ENCODE measurements around the gene RGS3. TPM values are rescaled to one million over a fixed set of nuclear protein-coding genes. Genes with fewer than 3 reads are reported as not detected.

Gene RGS3
- total RNA-seq, 1 experiment from 2014 or later = 144 TPM

DNA sequence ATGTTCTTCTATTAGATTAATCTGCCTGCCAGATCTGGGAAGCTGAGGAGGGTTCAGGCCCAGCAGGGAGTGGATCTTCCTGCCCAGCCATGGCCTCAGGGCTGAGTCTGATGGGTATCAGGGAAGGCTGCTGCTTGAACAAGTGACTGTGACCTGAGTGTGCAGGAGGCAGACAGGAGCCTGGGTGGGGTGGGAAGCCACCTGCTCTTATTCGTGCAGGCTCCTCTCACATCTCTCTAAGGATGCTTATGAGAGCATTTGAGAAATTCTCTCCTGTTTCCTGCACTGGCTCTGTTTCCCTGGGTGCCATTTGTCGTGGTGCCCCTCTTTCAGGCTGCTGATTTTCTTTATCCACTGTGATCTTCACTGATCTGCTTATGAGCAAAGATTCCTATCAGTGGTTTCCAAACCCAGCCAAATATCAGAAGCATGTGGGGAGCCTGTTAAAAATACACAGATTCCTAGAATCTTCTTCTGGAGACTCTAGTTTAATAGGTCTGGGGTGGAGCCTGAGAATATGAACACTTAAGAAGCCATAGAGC lies 2.1 kb downstream of the RGS3 start:
- no peak for DNase-seq (ENCODE audit: low read depth)

DNA sequence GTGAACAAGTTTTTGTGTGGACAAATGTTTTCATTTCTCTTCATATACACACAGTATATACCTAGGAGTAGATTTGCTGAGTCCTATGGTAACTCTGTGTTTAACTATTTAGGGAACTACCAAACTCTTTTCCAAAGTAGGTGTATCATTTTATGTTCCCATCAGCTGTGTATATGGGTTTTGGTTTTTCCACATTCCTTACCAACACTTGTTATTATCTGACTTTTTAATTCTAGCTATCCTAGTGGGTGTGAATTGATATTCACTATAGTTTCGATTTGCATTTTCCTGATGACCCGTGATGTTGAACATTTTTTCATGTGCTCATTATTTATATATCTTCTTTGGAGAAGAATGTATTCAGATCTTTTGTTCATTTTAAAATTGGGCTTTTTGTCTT lies 3.7 kb downstream of the RGS3 start:
- no peak for DNase-seq (ENCODE audit: low read depth)

- DNase-seq (ENCODE audit: low read depth) = peak; percentile 86
Measured at GRCh38 chr9:113468716-113469448, 5.4 kb downstream of the RGS3 start.

DNA sequence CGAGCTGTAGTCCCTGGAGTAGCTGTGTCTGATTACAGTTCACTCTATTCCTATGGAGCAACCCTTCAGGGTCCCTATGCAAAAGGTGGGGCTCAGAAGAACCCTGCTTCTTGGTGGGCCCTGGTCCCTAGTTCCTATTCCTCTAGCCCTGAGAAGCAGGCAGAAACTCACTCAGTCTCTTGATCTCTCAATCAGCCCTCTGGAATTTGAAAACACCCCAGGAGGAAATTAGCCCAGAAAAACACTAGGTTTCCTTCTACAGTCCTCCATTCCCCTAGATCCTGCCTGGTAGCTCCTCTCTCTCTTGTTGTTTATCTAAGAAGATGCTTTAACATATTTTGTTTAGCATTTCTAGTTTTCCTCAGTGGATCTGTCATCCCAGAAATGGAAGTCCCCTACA lies 7.6 kb downstream of the RGS3 start:
- DNase-seq (ENCODE audit: low read depth) = no peak

GRCh38 chr9:113471566-113471965 lies 8.0 kb downstream of the RGS3 start:
- no peak for DNase-seq (ENCODE audit: low read depth)

DNA sequence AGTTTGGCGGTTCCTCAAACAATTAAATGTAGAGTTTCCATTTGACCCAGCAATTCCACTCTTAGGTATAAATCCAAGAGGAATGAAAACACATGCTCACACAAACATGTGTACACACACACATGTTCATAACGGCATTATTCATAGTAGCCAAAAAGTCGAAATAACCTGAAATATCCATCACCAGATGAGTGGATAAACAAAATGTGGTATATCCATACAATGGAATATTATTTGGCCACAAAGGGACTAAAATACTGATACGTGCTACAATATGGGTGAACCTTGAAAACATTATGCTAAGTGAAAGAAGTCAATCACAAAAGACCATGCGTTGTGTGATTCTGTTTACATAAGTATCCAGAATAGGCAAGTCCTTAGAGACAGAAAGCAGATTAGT lies 8.7 kb downstream of the RGS3 start:
- DNase-seq (ENCODE audit: low read depth) = no peak

DNA sequence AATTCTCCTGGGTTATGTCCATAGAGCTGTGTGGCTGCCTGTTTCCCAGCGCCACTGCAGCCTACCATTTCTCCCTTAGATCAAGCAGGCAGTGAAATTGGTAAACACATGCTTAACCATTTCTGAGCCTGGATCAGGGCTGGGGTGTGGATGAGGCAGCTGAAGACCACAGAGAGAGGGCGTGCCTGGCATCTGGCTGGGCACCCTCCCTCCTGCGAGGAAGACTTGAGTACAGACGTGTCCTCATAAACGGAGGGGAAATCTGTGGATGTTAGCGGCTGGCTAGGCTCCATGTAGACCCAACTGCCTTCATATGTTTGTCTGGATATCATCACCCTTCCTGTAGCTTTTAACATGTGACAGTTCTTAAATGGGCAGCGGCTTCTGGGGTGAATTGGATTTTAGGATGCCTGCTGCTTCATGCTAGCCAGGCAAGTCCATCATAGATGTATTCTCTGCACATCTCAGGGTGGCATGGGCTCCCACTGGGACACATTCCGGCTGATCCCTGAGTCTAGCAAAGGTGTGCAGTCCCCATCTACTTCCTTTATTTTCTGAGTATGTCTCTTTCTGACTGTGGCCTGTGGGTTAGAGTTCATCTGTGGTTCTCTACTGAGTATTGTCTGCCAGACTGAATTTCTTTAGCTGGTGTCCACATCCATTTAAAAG lies 11.0 kb downstream of the RGS3 start:
- DNase-seq (ENCODE audit: low read depth) = no peak

- DNase-seq (ENCODE audit: low read depth) = no peak
Measured at GRCh38 chr9:113475031-113475430, 11.5 kb downstream of the RGS3 start.

DNA sequence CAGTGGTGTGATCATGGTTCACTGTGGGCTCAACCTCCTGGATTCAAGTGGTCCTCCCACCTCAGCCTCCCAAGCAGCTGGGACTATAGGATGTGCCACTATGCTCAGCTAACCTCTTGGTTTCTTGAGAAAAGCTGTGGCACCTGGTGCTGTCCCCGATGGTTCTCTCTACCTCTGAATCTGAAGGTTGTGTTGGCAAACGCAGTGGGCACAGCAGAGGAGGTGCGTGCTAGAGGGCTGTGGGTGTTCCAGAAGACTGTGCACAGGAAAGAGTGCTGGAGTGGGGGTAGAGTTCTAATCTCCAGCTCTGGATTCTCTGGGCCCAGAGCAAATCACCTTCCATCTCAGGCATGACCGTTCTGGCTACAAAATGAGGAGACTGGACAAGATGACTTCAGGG lies 12.5 kb downstream of the RGS3 start:
- DNase-seq (ENCODE audit: low read depth) = no peak

- DNase-seq (ENCODE audit: low read depth) = no peak
Measured at GRCh38 chr9:113476511-113476916, 13.0 kb downstream of the RGS3 start.

GRCh38 chr9:113477058-113477457 lies 13.5 kb downstream of the RGS3 start:
- no peak for DNase-seq (ENCODE audit: low read depth)

DNA sequence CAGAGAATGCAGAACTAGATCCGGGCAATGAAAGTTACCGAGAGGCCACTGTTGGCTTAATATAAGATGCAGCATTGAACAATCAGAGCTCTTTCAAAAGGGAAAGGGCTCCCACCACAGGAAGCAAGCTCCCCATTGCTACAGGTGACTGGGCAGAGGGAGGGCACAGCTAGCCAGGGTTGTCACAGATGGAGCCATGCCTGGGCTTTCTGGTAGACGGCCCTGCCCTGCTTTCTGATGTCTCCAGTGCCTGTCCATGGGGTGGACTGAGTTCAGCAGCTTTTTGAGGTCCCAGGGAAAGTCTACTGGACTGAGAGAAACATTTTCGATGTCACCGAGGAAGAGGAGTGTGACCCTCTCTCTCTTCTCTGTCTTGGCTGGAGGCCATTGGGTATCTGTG lies 14.1 kb downstream of the RGS3 start:
- DNase-seq (ENCODE audit: low read depth) = no peak

GRCh38 chr9:113479174-113479621 lies 15.7 kb downstream of the RGS3 start:
- DNase-seq (ENCODE audit: low read depth) = no peak

DNA sequence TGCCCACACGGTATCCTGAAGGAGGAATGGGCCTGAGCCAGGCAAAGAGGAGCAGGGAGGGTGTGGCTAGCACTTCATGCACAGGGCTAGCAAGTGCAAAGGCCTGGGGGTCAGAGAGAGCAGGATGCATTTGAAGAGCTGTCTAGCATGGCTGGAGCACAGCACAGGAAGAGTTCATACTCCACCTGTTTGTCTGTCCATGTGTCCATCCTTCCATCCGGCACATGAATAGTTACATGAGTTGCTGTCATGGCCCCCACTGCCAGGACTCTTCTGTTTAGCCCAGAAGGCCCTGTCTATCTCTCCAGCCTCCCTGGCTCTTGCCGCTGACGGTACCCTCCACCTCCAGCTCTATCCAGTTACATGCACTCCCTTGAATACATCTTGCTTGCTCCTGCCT lies 17.1 kb downstream of the RGS3 start:
- DNase-seq (ENCODE audit: low read depth) = no peak

DNA sequence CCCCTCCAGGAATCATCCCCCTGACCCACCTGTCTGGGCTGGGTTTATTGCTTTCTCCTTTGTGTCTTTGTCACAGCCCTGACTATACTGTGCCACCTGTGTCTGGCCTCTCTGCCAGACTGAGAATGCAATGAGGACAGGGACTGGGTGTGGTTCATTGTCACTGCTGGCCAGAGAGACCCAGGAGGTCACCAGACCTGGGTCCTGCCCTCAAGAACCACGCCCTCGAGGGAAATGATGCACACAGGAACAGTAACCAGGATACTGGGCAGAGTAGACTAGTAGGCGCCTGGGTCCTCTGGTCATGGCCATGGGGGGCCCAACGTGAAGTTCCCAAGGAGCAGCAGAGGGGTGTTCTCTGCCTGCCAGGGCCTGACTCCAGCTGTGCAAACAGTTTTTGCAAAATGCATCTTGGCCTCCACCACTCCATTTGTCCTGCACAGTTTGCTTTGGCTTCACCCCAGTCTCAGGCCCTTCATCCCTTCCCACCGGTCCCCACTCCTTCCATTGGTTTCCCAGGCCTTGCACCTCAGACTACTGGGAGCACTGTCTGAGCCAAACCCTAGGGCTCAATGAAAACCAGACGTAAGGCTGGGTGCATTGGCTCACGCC lies 17.8 kb downstream of the RGS3 start:
- DNase-seq (ENCODE audit: low read depth) = no peak

- no peak for DNase-seq (ENCODE audit: low read depth)
Measured at GRCh38 chr9:113482341-113482740, 18.8 kb downstream of the RGS3 start.

DNA sequence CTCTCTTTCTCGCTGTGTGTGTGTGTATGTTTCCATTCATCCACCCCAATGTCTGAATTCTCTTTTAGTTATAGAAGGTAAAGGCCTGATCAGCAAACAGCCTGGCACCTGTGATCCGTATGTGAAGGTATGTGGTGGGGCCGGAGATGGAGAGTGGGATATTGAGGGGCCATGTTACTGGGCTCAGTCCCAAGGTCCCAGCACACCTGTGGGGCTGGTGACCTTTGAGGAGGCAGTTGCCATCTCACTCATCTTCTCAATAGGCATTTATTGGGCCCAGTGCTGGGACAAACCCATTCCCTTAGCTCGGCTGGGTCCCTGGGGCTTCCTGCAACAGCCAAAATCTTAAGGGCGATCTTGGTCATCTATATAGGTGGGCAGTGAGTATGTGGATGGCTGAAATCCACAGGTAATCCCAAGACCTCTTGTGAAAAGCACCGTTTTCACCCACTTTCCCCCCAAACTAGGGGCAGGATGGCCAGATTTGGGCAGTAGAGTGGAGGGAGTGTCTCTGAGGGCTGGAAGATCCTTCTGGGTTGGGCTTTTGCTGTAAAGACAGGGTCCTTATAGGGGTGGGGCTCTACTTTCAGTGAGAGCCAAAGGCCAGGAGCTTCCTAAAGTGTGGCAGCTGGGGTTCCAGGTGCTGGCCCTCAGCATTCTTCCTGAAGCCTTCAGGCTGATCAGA lies 19.6 kb downstream of the RGS3 start:
- DNase-seq (ENCODE audit: low read depth) = no peak

DNA sequence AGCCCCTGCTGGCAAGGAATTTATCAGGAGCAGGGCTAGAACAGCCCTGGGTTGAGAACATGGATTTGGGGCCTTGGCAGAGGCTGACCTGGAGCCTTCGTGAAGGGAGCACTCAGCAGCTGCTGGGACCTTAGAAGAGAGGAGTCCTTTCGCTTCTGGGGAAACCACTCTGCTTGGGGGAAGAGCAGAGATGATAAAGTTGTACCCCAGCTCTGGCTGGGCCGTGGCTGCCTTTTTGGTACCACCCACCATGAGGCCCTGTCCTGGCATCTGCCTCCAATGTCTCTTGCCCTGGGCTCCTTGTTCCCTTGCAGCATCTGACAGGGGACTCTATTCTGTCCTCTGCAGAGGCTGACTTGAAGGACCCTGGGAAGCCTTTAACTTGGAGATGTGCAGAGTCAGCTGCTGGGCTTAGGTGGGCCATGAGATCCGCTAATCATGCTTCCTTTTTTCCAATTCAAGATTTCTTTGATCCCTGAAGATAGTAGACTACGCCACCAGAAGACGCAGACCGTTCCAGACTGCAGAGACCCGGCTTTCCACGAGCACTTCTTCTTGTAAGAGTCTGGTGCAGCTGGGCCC lies 20.2 kb downstream of the RGS3 start:
- no peak for DNase-seq (ENCODE audit: low read depth)

- DNase-seq (ENCODE audit: low read depth) = no peak
Measured at GRCh38 chr9:113484258-113484730, 20.8 kb downstream of the RGS3 start.

DNA sequence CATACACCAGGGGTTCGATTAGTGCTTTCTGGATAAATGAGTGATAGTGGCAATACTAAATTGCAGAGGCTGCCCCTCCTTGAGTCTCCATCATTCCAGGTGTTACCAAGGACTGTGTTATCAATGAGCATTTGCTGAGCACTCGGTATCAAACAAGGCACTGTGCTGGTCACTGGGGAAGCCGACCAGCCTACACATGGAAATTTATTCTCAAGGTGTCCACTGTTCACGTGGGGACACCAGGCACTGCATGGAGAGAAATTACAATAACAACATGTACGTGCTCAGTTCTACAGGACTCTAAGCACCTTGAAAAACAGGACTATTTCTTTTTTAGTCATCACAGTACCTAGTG lies 22.2 kb downstream of the RGS3 start:
- no peak for DNase-seq (ENCODE audit: low read depth)

GRCh38 chr9:113486327-113486726 lies 22.8 kb downstream of the RGS3 start:
- no peak for DNase-seq (ENCODE audit: low read depth)

DNA sequence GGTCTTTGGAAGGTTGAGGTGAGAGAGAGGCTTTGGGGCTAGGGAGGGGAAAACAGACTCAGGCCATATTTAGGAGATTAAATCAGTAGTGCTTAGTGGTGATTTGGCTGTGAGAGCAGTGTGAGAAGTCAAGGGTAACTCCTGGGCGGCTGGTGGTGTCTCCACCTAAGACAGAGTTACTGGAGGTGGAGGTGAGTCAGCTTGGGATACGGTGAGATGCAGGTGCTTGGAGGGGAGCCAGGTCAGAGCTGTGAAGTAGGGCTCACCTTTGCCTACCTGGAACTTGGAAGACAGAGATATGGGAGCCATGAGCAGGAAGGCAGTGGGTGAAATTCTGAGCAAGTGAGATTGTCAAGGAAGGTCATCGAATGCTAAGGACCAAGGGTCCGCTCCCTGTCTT lies 24.5 kb downstream of the RGS3 start:
- no peak for DNase-seq (ENCODE audit: low read depth)

All from LHCN-M2 (cell line).